Raji (cell line): Measurements from ENCODE around the gene CACTIN.

ENCODE experiments used
- POLR2A ChIP-seq: IDR thresholded peaks from 2 replicates; pipeline ENCODE4 v1.6.1; 2011; ENCODE audit warnings: low read depth, low read length, control low read depth; ENCODE audit not compliant: insufficient read depth

CACTIN gene

GRCh38 chr19:3577723-3578344 is 48.8 kb downstream of the CACTIN start:
- TF ChIP-seq POLR2A, result no peak

- no peak for TF ChIP-seq POLR2A
Measured at GRCh38 chr19:3576696-3577443, 49.7 kb downstream of the CACTIN start.

GRCh38 chr19:3575949-3576673 is 50.5 kb downstream of the CACTIN start:
- TF ChIP-seq POLR2A, result no peak

- no peak for TF ChIP-seq POLR2A
Measured at GRCh38 chr19:3575260-3575741, 51.3 kb downstream of the CACTIN start.

GRCh38 chr19:3573858-3574637 is 52.5 kb downstream of the CACTIN start:
- TF ChIP-seq POLR2A, result no peak

- peak; percentile 43; the same call in 1 of the 2 replicates for TF ChIP-seq POLR2A
Measured at GRCh38 chr19:3573162-3573857, 53.3 kb downstream of the CACTIN start.

- 0 out of 2 replicates have a peak, but pooled peaks have one; percentile 27 for TF ChIP-seq POLR2A
Measured at GRCh38 chr19:3572855-3573161, 53.8 kb downstream of the CACTIN start, which contains the start of gene HMG20B. HMG20B (plus strand) TSS chr19:3572944; CDS start chr19:3573310, 366 bp downstream.

GRCh38 chr19:3572132-3572854 is 54.3 kb downstream of the CACTIN start:
- no peak for TF ChIP-seq POLR2A

GRCh38 chr19:3570606-3571011 is 56.0 kb downstream of the CACTIN start:
- no peak for TF ChIP-seq POLR2A

GRCh38 chr19:3565139-3565538 is 61.5 kb downstream of the CACTIN start:
- no peak for TF ChIP-seq POLR2A

GRCh38 chr19:3563709-3564524 is 62.7 kb downstream of the CACTIN start:
- TF ChIP-seq POLR2A, result no peak
